OCI-LY7 (cell line): ENCODE results near the gene PAOX. TPM values are rescaled to one million over a fixed set of nuclear protein-coding genes. Genes with fewer than 3 reads are reported as not detected.

Source experiments
- BruUV-seq: library from RNA; stranded (reverse); fragments of 400-500 nt; replicated peaks from 2 replicates; lab custom pipeline; 2021; lab: Mats Ljungman, UMichigan
- CTCF ChIA-PET: fragments of 300-600 bp; sonication (Branson Sonifier 250); formaldehyde crosslinking; loops from one replicate; lab custom pipeline; 2022; ENCODE audit warnings: antibody characterized with exemption; ENCODE audit not compliant: unreplicated experiment; lab: Charles Lee
- POLR2A ChIA-PET: fragments of 300-600 bp; sonication (Branson Sonifier 250); formaldehyde crosslinking; loops from one replicate; lab custom pipeline; 2022; ENCODE audit warnings: antibody characterized with exemption; lab: Charles Lee
- DNase-seq: peaks from one replicate; pipeline ENCODE4 v3.0.0-alpha.2; 2015; ENCODE audit warnings: low spot score
- H2AFZ ChIP-seq: fragments of 200-600 bp; sonication (generic), shearing (Covaris generic); 2 replicates; pipeline ENCODE4 v1.6.1; 2014; ENCODE audit warnings: mild to moderate bottlenecking, antibody characterized with exemption, low read length, moderate library complexity
- H3K27ac ChIP-seq: fragments of 200-600 bp; sonication (generic); 2 replicates; pipeline ENCODE4 v1.5.1; 2014; ENCODE audit warnings: mixed run types, low read depth, mild to moderate bottlenecking, moderate library complexity, low read length, inconsistent platforms; ENCODE audit not compliant: poor library complexity, severe bottlenecking
- H3K36me3 ChIP-seq: fragments of 200-600 bp; sonication (generic); 2 replicates; pipeline ENCODE4 v1.6.1; 2014; ENCODE audit warnings: mild to moderate bottlenecking, antibody characterized with exemption, low read length, moderate library complexity, mixed read lengths; ENCODE audit not compliant: insufficient read depth
- H3K4me1 ChIP-seq: fragments of 200-600 bp; sonication (generic); 2 replicates; pipeline ENCODE4 v1.5.1; 2014; ENCODE audit warnings: mild to moderate bottlenecking, low read length; ENCODE audit not compliant: insufficient read depth, poor library complexity, severe bottlenecking
- H3K4me2 ChIP-seq: fragments of 200-600 bp; sonication (generic); 2 replicates; pipeline ENCODE4 v1.6.1; 2014; ENCODE audit warnings: mild to moderate bottlenecking, low read length
- H3K4me3 ChIP-seq: fragments of 200-600 bp; sonication (generic); 2 replicates; pipeline ENCODE4 v1.5.1; 2014; ENCODE audit warnings: mild to moderate bottlenecking, low read depth, low read length; ENCODE audit not compliant: poor library complexity, severe bottlenecking
- H3K79me2 ChIP-seq: fragments of 200-600 bp; sonication (generic); 2 replicates; pipeline ENCODE4 v1.6.1; 2016; ENCODE audit warnings: low read depth, mild to moderate bottlenecking, low read length, moderate library complexity, mixed read lengths; ENCODE audit not compliant: insufficient read depth
- H3K9me2 ChIP-seq: fragments of 200-600 bp; sonication (generic); 2 replicates; pipeline ENCODE4 v1.6.1; 2016; ENCODE audit warnings: mild to moderate bottlenecking, low read length, mixed read lengths; ENCODE audit not compliant: insufficient read depth
- H3K9me3 ChIP-seq: fragments of 200-600 bp; sonication (generic); 2 replicates; pipeline ENCODE4 v1.6.1; 2014; ENCODE audit warnings: mild to moderate bottlenecking, mixed run types, low read length, mixed read lengths
- H4K20me1 ChIP-seq: fragments of 200-600 bp; sonication (generic); 2 replicates; pipeline ENCODE4 v1.6.1; 2014; ENCODE audit warnings: mild to moderate bottlenecking, antibody characterized with exemption, low read length, moderate library complexity, mixed read lengths; ENCODE audit not compliant: insufficient read depth
- EZH2phosphoT487 ChIP-seq: fragments of 200-600 bp; sonication (generic); IDR thresholded peaks from 2 replicates; pipeline ENCODE4 v1.6.1; 2018; ENCODE audit warnings: low read depth, borderline replicate concordance, mild to moderate bottlenecking, mixed run types, antibody characterized with exemption, low read length, moderate library complexity, mixed read lengths
- intact Hi-C: fragments of 100-400 bp; cut with micrococcal nuclease; formaldehyde crosslinking; loops from one replicate; pipeline ENCODE4 v1.10.0; 2022; ENCODE audit not compliant: unreplicated experiment
- total RNA-seq, 2 experiments: library from RNA; depleted of rRNA in 1 of 2; stranded (reverse); fragments of >200 nt in 1 of 2; shearing (Covaris generic) in 1 of 2; gene quantifications; 2 replicates each; pipeline ENCODE4 v1.2.3, GENCODE V29; 2014 to 2022
- TF ChIP-seq, protein P1 (sequence below): fragments of 200-600 bp; sonication (generic); conservative IDR thresholded peaks from 2 replicates; pipeline ENCODE4 v1.5.1; 2014; ENCODE audit warnings: mild to moderate bottlenecking, antibody characterized with exemption, low read length, moderate library complexity, mixed read lengths

PAOX gene
- total RNA-seq, 2 experiments from 2014 or later: 10.7 to 28.1 TPM

- ChIA-PET POLR2A (no interaction called here), CTCF (no interaction called here)
- TSS peak; percentile 46 for BruUV-seq
- peak overlapping the region; percentile 34; the same call in 1 of the 2 replicates for H2AFZ ChIP-seq
- peak overlapping the region; percentile 65 for H3K27ac ChIP-seq
- TF ChIP-seq EZH2phosphoT487: no peak
- H3K9me2 ChIP-seq: no peaks in the 10 kb centered on the region
- H3K4me3 ChIP-seq: peak overlapping the region; percentile 99
- H3K36me3 ChIP-seq: peaks cover 44% of the 10 kb centered on the region
- intact Hi-C loops: loop anchor here (5.0 kb wide), 2 partner anchors 88 to 1238 kb away; partner anchors contain the start of genes TUBGCP2 and ZNF511
- H3K4me1 ChIP-seq: peaks cover 51% of the 10 kb centered on the region
- H4K20me1 ChIP-seq: no peaks in the 10 kb centered on the region
- DNase-seq: no peak
- H3K4me2 ChIP-seq: peak overlapping the region; percentile 96
- H3K79me2 ChIP-seq: peaks cover 53% of the 10 kb centered on the region
- no peaks in the 10 kb centered on the region for H3K9me3 ChIP-seq
These were observed 15.7 kb downstream of the PAOX start for GRCh38 chr10:133394801-133395221.

DNA sequence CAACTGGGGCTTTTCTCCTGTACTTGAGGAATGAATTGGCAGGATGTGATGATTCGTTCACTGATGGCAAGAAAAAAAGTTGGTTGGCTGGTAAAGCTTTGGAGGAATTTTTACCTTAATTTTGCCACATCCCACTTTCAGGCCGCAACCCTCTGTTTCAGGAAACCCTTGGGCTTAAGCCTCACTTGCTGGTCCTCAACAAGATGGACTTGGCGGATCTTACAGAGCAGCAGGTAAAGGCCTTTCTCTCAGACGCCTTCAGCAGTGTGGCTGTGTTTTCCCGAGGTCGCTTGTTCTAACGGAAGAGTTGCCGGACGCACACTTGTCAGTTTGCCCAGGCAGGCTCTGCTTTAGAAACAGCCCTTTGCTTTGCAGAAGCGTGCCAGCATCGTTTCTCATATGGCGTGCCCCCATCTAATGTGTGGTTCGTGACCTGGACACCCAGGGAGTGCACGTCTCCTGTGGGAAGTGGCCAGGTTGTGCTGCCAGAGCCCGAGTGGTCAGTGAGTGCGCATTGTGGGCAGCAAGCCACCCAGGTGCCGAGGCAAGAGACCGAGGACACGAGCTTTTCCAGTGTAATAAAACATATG, 17.1 kb downstream of the PAOX start:
- intact Hi-C loops: no loop called here
- no TSS peak for BruUV-seq
- Histone ChIP-seq H3K4me1 (peaks cover 40% of the 10 kb centered on the region), H3K79me2 (peaks cover 53% of the 10 kb centered on the region), H3K4me3 (no peak overlapping the region), H2AFZ (no peak overlapping the region), H3K9me2 (no peaks in the 10 kb centered on the region), H3K36me3 (peaks cover 57% of the 10 kb centered on the region), H3K27ac (no peak overlapping the region), H3K9me3 (no peaks in the 10 kb centered on the region), H3K4me2 (no peak overlapping the region), H4K20me1 (no peaks in the 10 kb centered on the region)
- TF ChIP-seq, protein P1, sequence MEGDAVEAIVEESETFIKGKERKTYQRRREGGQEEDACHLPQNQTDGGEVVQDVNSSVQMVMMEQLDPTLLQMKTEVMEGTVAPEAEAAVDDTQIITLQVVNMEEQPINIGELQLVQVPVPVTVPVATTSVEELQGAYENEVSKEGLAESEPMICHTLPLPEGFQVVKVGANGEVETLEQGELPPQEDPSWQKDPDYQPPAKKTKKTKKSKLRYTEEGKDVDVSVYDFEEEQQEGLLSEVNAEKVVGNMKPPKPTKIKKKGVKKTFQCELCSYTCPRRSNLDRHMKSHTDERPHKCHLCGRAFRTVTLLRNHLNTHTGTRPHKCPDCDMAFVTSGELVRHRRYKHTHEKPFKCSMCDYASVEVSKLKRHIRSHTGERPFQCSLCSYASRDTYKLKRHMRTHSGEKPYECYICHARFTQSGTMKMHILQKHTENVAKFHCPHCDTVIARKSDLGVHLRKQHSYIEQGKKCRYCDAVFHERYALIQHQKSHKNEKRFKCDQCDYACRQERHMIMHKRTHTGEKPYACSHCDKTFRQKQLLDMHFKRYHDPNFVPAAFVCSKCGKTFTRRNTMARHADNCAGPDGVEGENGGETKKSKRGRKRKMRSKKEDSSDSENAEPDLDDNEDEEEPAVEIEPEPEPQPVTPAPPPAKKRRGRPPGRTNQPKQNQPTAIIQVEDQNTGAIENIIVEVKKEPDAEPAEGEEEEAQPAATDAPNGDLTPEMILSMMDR: no peak
- TF ChIP-seq EZH2phosphoT487: no peak
- CTCF ChIA-PET: no interaction called here
- no peak for DNase-seq
- POLR2A ChIA-PET: no interaction called here

DNA sequence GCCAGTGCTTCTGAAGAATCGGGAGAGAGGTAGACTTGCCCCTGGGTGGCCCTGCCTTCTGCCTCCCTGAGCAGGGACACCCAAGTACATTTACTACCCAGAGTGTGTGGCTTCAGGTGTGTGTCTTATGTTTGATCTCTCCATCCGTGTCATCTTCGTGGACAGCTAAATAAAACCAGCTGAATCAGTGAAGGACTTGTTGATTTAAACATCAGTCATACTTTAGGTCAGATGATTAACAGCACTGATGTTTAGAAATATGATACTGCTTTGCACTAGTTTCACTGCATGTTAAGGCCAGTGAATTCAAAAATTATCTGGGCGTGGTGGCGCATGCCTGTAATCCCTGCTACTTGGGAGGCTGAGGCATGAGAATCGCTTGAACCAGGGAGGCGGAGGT, 18.9 kb downstream of the PAOX start:
- Histone ChIP-seq H3K27ac (no peak overlapping the region), H3K4me3 (no peak overlapping the region), H3K4me1 (peaks cover 22% of the 10 kb centered on the region), H3K9me3 (no peaks in the 10 kb centered on the region), H3K36me3 (peaks cover 75% of the 10 kb centered on the region), H3K4me2 (no peak overlapping the region), H2AFZ (no peak overlapping the region), H3K9me2 (no peaks in the 10 kb centered on the region), H3K79me2 (peaks cover 48% of the 10 kb centered on the region), H4K20me1 (no peaks in the 10 kb centered on the region)
- DNase-seq: no peak
- no TSS peak for BruUV-seq
- intact Hi-C loops: no loop called here
- CTCF ChIA-PET: no interaction called here
- POLR2A ChIA-PET: interaction anchor here (0.8 kb wide), 1 partner anchor 9 kb away, joined by 3 read pairs; no protein-coding TSS in a partner anchor
- TF ChIP-seq, protein P1: no peak
- TF ChIP-seq EZH2phosphoT487: no peak
